GM12878 (cell line): Measurements from ENCODE around the gene STARD10. TPM values are rescaled to one million over a fixed set of nuclear protein-coding genes. Genes with fewer than 3 reads are reported as not detected.

Experiments
- ATAC-seq: fragments of 200-7000 bp; cut with Tn5 transposase; 3 replicates; pipeline ENCODE4 v1.9.1; 2020; ENCODE audit warnings: mild to moderate bottlenecking, moderate library complexity
- BruUV-seq: library from RNA; stranded (reverse); fragments of 400-500 nt; replicated peaks from 2 replicates; lab custom pipeline; 2021; lab: Mats Ljungman, UMichigan
- CTCF ChIA-PET: fragments of 300-600 bp; sonication (Branson Sonifier 250); formaldehyde crosslinking; extraction: SDS; loops from one replicate; lab custom pipeline; 2021; ENCODE audit warnings: inconsistent platforms; lab: Yijun Ruan, JAX
- POLR2A ChIA-PET: fragments of 350-600 bp; formaldehyde crosslinking; extraction: SDS; loops from one replicate; lab custom pipeline; 2021; ENCODE audit warnings: inconsistent platforms; lab: Charles Lee
- RAD21 ChIA-PET: fragments of 300-600 bp; sonication (Branson Sonifier 250); formaldehyde crosslinking; loops from one replicate; lab custom pipeline; 2023; ENCODE audit warnings: antibody characterized with exemption; ENCODE audit not compliant: unreplicated experiment; lab: Charles Lee
- SMC1A ChIA-PET: fragments of 300-600 bp; sonication (Branson Sonifier 250); formaldehyde crosslinking; loops from one replicate; lab custom pipeline; 2023; ENCODE audit not compliant: unreplicated experiment, uncharacterized antibody; lab: Charles Lee
- DNase-seq: peaks from one replicate; pipeline ENCODE4 v3.0.0-alpha.2; 2011; ENCODE audit warnings: low read depth, low spot score
- FAIRE-seq: peaks from 3 replicates; lab custom pipeline; 2011; peaks lifted over from hg19 to GRCh38; lab: Jason Lieb, UNC
- H2AFZ ChIP-seq: 2 replicates; pipeline ENCODE4 v1.6.0; 2011; ENCODE audit warnings: low read depth, low read length, control low read depth; ENCODE audit not compliant: control insufficient read depth
- H3K27ac ChIP-seq: 2 replicates; pipeline ENCODE4 v1.5.1; 2011; ENCODE audit warnings: control low read depth; ENCODE audit not compliant: control insufficient read depth, insufficient read depth
- H3K27me3 ChIP-seq, 2 experiments: replicated peaks in 1 of 2; 2 replicates each; pipeline versions ENCODE4 v1.6.0 to v1.6.1; 2011; ENCODE audit warnings: low read length in 1 of 2; ENCODE audit not compliant: control insufficient read depth in 2 of 2, insufficient read depth in 2 of 2
- H3K36me3 ChIP-seq, 2 experiments: 2 replicates each; pipeline ENCODE4 v1.5.1; 2011; ENCODE audit warnings: low read length in 1 of 2; ENCODE audit not compliant: control insufficient read depth in 2 of 2, insufficient read depth in 2 of 2
- H3K4me1 ChIP-seq: 2 replicates; pipeline ENCODE4 v1.6.1; 2011; ENCODE audit warnings: mild to moderate bottlenecking, low read length, moderate library complexity, mixed read lengths; ENCODE audit not compliant: control insufficient read depth, insufficient read depth
- H3K4me2 ChIP-seq: 2 replicates; pipeline ENCODE4 v1.6.0; 2011; ENCODE audit warnings: control low read depth; ENCODE audit not compliant: control insufficient read depth, insufficient read depth
- H3K4me3 ChIP-seq: fragments of 200-600 bp; sonication (generic); 2 replicates; pipeline ENCODE4 v1.5.1; 2016
- H3K79me2 ChIP-seq: 2 replicates; pipeline ENCODE4 v1.6.0; 2011; ENCODE audit warnings: low read length; ENCODE audit not compliant: control insufficient read depth, insufficient read depth
- H3K9ac ChIP-seq: 2 replicates; pipeline ENCODE4 v1.8.0; 2011; ENCODE audit warnings: low read length, control low read depth, mixed read lengths; ENCODE audit not compliant: control insufficient read depth, insufficient read depth
- H3K9me3 ChIP-seq: replicated peaks from 3 replicates; pipeline ENCODE4 v1.5.1; 2011; ENCODE audit warnings: mild to moderate bottlenecking, low read length; ENCODE audit not compliant: control insufficient read depth, insufficient read depth
- H4K20me1 ChIP-seq: 2 replicates; pipeline ENCODE4 v1.6.0; 2011; ENCODE audit not compliant: control insufficient read depth, insufficient read depth
- ZNF274 ChIP-seq: IDR thresholded peaks from one replicate; pipeline ENCODE4 v1.8.0; 2011; ENCODE audit not compliant: insufficient read length, insufficient read depth
- WGBS: methylation state at CpG from one replicate; pipeline ENCODE4 v1.1.6; 2016; ENCODE audit warnings: low lambda C conversion rate; ENCODE audit not compliant: insufficient replicate concordance, insufficient coverage; ENCODE audit errors: missing lambda C conversion rate; 5-methylcytosine and 5-hydroxymethylcytosine counted together
- in situ Hi-C: fragments of 300-500 bp; cut with MboI; formaldehyde crosslinking; loops from 9 replicates; pipeline ENCODE4 v1.14.3; 2018; ENCODE audit warnings: mixed read lengths
- intact Hi-C: fragments of 100-400 bp; cut with micrococcal nuclease; formaldehyde crosslinking; loops from one replicate; pipeline ENCODE4 v1.14.2; 2022; ENCODE audit not compliant: unreplicated experiment
- polyA plus RNA-seq, 11 experiments: library from polyadenylated mRNA; depleted of rRNA in 4 of 11; unstranded in 6 of 11; stranded (reverse) in 5 of 11; fragments of >200 nt; fragmentation: Nextera tagmentation in 4 of 11; fragmentation: Illumina TruSeq in 1 of 11; extraction: Ambion mirVana in 4 of 11; extraction: Trizol in 1 of 11; gene quantifications; 1 replicate in 1 of 11; 2 replicates in 10 of 11; pipeline versions ENCODE4 v1.2.1 to v1.2.3, GENCODE V29; 2011 to 2016; ENCODE audit warnings: inconsistent platforms in 2 of 11, missing spikeins in 2 of 11, low read depth in 1 of 11
- total RNA-seq, 4 experiments: library from RNA; depleted of rRNA in 3 of 4; stranded (reverse); fragments of >200 nt in 3 of 4; fragmentation: Illumina TruSeq in 1 of 4; extraction: Trizol in 1 of 4; gene quantifications; 2 replicates each; pipeline versions ENCODE4 v1.2.1 to v1.2.3, GENCODE V29; 2013 to 2021
- TF ChIP-seq, protein P1 (sequence below): IDR thresholded peaks from 2 replicates; pipeline ENCODE4 v1.6.1; 2012; ENCODE audit warnings: mild to moderate bottlenecking, low read depth, low read length

Gene STARD10
- total and polyA plus RNA-seq, 10 of the 15 experiments (the other 5 are each of a cell fraction or from before 2014, with no cell fraction given) = 0.15 to 43.2 (median 23.1) TPM

DNA sequence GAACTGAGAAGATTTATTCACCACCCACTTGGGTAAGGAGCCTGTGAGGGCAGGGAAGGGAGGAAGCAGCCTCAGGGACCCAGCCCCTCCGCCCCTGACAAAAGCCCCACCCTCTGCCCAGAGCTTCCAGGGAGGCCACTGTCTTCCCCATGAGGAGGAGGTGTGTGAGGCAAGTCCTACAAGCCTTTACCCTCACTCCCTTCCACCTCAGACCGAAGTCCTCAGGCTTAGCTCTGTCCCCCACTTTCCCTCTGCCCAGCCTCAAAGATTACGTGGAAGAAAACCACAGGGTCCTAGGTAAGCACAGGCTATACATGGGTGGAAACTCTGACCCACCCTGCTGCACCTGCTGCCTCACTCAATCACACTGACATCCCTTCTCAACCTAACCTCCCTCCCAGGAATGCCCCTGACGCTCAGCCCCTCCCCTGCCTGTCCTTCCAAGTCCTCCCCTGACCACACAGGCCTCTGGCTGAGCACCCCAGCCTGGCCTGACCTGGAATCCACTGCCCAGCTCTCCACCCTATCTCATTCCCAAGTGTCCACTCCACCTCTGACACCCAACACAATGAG is 38.0 kb downstream of the STARD10 start (continued):
- TF ChIP-seq, protein P1, sequence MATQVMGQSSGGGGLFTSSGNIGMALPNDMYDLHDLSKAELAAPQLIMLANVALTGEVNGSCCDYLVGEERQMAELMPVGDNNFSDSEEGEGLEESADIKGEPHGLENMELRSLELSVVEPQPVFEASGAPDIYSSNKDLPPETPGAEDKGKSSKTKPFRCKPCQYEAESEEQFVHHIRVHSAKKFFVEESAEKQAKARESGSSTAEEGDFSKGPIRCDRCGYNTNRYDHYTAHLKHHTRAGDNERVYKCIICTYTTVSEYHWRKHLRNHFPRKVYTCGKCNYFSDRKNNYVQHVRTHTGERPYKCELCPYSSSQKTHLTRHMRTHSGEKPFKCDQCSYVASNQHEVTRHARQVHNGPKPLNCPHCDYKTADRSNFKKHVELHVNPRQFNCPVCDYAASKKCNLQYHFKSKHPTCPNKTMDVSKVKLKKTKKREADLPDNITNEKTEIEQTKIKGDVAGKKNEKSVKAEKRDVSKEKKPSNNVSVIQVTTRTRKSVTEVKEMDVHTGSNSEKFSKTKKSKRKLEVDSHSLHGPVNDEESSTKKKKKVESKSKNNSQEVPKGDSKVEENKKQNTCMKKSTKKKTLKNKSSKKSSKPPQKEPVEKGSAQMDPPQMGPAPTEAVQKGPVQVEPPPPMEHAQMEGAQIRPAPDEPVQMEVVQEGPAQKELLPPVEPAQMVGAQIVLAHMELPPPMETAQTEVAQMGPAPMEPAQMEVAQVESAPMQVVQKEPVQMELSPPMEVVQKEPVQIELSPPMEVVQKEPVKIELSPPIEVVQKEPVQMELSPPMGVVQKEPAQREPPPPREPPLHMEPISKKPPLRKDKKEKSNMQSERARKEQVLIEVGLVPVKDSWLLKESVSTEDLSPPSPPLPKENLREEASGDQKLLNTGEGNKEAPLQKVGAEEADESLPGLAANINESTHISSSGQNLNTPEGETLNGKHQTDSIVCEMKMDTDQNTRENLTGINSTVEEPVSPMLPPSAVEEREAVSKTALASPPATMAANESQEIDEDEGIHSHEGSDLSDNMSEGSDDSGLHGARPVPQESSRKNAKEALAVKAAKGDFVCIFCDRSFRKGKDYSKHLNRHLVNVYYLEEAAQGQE = no peak

DNA sequence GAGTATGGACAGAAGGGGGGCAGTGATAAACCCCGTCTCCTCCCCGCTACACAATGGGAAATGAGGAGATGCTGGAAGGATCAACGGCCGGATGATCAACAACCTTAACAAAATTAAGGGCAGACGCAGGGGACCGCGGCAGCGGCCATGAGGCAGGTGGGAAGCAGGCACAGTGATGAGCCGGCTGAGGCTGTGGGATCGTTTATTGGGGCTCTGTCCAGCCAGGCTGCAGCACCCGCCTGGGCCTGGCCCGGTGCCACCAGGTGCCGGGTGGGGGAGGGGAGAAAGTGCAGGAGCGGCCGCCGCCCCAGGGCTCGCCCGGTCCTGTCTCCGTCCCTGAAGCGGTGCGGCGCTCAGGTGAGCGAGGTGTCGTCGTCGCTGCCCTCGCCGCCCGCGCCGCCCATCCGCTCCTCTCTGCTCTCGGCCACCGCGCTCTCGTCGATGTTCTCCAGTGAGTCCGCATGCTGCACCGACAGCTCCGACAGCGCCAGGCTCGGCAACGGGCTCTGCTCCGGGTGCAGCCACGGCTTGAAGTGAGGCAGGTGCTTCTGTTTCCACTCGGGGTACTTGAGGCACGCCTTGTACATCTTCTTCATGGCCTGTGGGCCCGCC is 39.2 kb downstream of the STARD10 start:
- ChIA-PET SMC1A (no interaction called here), RAD21 (interaction anchor here (1.5 kb wide), 1 partner anchor 14 kb away, joined by 3 read pairs; no protein-coding TSS in a partner anchor), CTCF (interaction anchor here (1.5 to 2.4 kb wide), 2 partner anchors 29 to 39 kb away, joined by 4 to 12 read pairs; partner anchors contain the start of gene STARD10), POLR2A (no interaction called here)
- no peak for ATAC-seq
- no peak for FAIRE-seq
- no peak overlapping the region for H3K9ac ChIP-seq
- H3K9me3 ChIP-seq = no peaks in the 10 kb centered on the region
- H2AFZ ChIP-seq = no peak overlapping the region
- no peak overlapping the region for H3K4me3 ChIP-seq
- H4K20me1 ChIP-seq = no peaks in the 10 kb centered on the region
- BruUV-seq = no TSS peak
- in situ Hi-C loops = no loop called here
- no peaks in the 10 kb centered on the region for H3K27me3 ChIP-seq
- WGBS = 97% methylated on average over 34 of the region's 48 CpGs
- TF ChIP-seq ZNF274 = no peak
- no peak overlapping the region for H3K27ac ChIP-seq
- no peak overlapping the region for H3K4me2 ChIP-seq
- peaks cover 25% of the 10 kb centered on the region for H3K4me1 ChIP-seq
- no peak for DNase-seq
- intact Hi-C loops = no loop called here
- H3K79me2 ChIP-seq = peaks cover 25% of the 10 kb centered on the region
- H3K36me3 ChIP-seq = no peaks in the 10 kb centered on the region; a peak in 1 of 4 replicates
